MCF 10A (cell line): Measurements from ENCODE around the gene LSM12. TPM values are rescaled to one million over a fixed set of nuclear protein-coding genes. Genes with fewer than 3 reads are reported as not detected.

Source experiments
- BruUV-seq: library from RNA; stranded (reverse); fragments of 400-500 nt; replicated peaks from 2 replicates; lab custom pipeline; 2021; lab: Mats Ljungman, UMichigan
- CTCF ChIA-PET: fragments of 300-600 bp; sonication (Branson Sonifier 250); formaldehyde crosslinking; extraction: SDS; loops from one replicate; lab custom pipeline; 2021; ENCODE audit warnings: antibody characterized with exemption, inconsistent platforms; lab: Yijun Ruan, JAX
- POLR2A ChIA-PET: fragments of 300-600, 350-650 bp; sonication (Branson Sonifier 250); formaldehyde crosslinking; extraction: SDS; loops from one replicate; lab custom pipeline; 2020; ENCODE audit warnings: antibody characterized with exemption, inconsistent platforms; lab: Yijun Ruan, JAX
- DNase-seq: peaks from one replicate; pipeline ENCODE4 v3.0.0-alpha.2; 2018; ENCODE audit not compliant: unreplicated experiment
- H3K27ac Mint-ChIP-seq: one replicate; pipeline ENCODE4 v1.8.0; 2022; ENCODE audit warnings: mild to moderate bottlenecking, low read depth, mixed read lengths; ENCODE audit not compliant: unreplicated experiment
- H3K27me3 Mint-ChIP-seq: one replicate; pipeline ENCODE4 v1.8.0; 2022; ENCODE audit warnings: mixed read lengths; ENCODE audit not compliant: insufficient read depth, unreplicated experiment
- H3K36me3 Mint-ChIP-seq: one replicate; pipeline ENCODE4 v1.8.0; 2022; ENCODE audit warnings: mild to moderate bottlenecking, moderate library complexity, mixed read lengths; ENCODE audit not compliant: insufficient read depth, unreplicated experiment
- H3K4me1 Mint-ChIP-seq: one replicate; pipeline ENCODE4 v1.8.0; 2022; ENCODE audit warnings: mixed read lengths; ENCODE audit not compliant: insufficient read depth, unreplicated experiment
- H3K4me3 Mint-ChIP-seq: one replicate; pipeline ENCODE4 v1.8.0; 2022; ENCODE audit warnings: mild to moderate bottlenecking, moderate library complexity, mixed read lengths; ENCODE audit not compliant: unreplicated experiment
- H3K9me3 Mint-ChIP-seq: one replicate; pipeline ENCODE4 v1.8.0; 2022; ENCODE audit warnings: mixed read lengths; ENCODE audit not compliant: unreplicated experiment
- CTCF ChIP-seq: fragments of 200-600 bp; IDR thresholded peaks from one replicate; pipeline ENCODE4 v1.8.0; 2022; ENCODE audit warnings: antibody characterized with exemption, mild to moderate bottlenecking; ENCODE audit not compliant: unreplicated experiment
- intact Hi-C: fragments of 100-400 bp; cut with micrococcal nuclease; formaldehyde crosslinking; loops from 2 replicates; pipeline ENCODE4 v1.14.1; 2022
- total RNA-seq: library from RNA; stranded (reverse); gene quantifications from 2 replicates; pipeline ENCODE4 v1.2.3, GENCODE V29; 2022

Gene LSM12
- total RNA-seq, 1 experiment from 2014 or later: 101 TPM

GRCh38 chr17:44014437-44015172 lies 51.9 kb downstream of the LSM12 start, which contains the start of gene TMEM101:
TMEM101 (minus strand) TSS chr17:44014963; CDS start chr17:44014952, 11 bp downstream.
- POLR2A ChIA-PET: interaction anchor here (0.6 to 1.4 kb wide), 14 partner anchors 8 to 1223 kb away, joined by 3 to 10 read pairs (median 3); partner anchors contain the start of genes G6PC3 and LSM12
- no peak for TF ChIP-seq CTCF
- Mint-ChIP-seq H3K27ac (peak within 1 kb of the TSS; percentile 98), H3K4me1 (no peaks in the 10 kb centered on the region), H3K4me3 (peak within 1 kb of the TSS; percentile 96), H3K9me3 (no peaks in the 10 kb centered on the region), H3K36me3 (peaks cover 22% of the 10 kb centered on the region), H3K27me3 (no peaks in the 10 kb centered on the region)
- intact Hi-C loops: no loop called here
- DNase-seq: peak; percentile 94
- TSS peak; percentile 42 for BruUV-seq
- CTCF ChIA-PET: interaction anchor here (0.6 kb wide), 1 partner anchor 1096 kb away, joined by 3 read pairs; no protein-coding TSS in a partner anchor

GRCh38 chr17:44014133-44014436 lies 52.4 kb downstream of the LSM12 start:
- no peak for DNase-seq
- no peak for TF ChIP-seq CTCF
- Mint-ChIP-seq H3K36me3 (peaks cover 27% of the 10 kb centered on the region), H3K4me3 (peak overlapping the region; percentile 96), H3K27ac (peak overlapping the region; percentile 98), H3K27me3 (no peaks in the 10 kb centered on the region), H3K4me1 (no peaks in the 10 kb centered on the region), H3K9me3 (no peaks in the 10 kb centered on the region)
- intact Hi-C loops: no loop called here
- ChIA-PET POLR2A (interaction anchor here (0.8 to 1.4 kb wide), 3 partner anchors 52 to 172 kb away, joined by 3 to 10 read pairs (median 5); partner anchors contain the start of gene LSM12), CTCF (interaction anchor here (0.6 to 1.1 kb wide), 2 partner anchors 154 to 1095 kb away, joined by 3 read pairs; no protein-coding TSS in a partner anchor)
- BruUV-seq: no TSS peak

GRCh38 chr17:44012874-44013273 lies 53.6 kb downstream of the LSM12 start:
- ChIA-PET CTCF (interaction anchor here (1.1 to 1.2 kb wide), 2 partner anchors 74 to 156 kb away, joined by 3 read pairs; no protein-coding TSS in a partner anchor), POLR2A (no interaction called here)
- H3K9me3 Mint-ChIP-seq: no peaks in the 10 kb centered on the region
- DNase-seq: no peak
- intact Hi-C loops: no loop called here
- H3K36me3 Mint-ChIP-seq: peaks cover 27% of the 10 kb centered on the region
- no TSS peak for BruUV-seq
- no peak overlapping the region for H3K27ac Mint-ChIP-seq
- H3K4me3 Mint-ChIP-seq: no peak overlapping the region
- TF ChIP-seq CTCF: no peak
- peaks cover 5% of the 10 kb centered on the region for H3K4me1 Mint-ChIP-seq
- H3K27me3 Mint-ChIP-seq: no peaks in the 10 kb centered on the region

GRCh38 chr17:44012391-44012790 lies 54.1 kb downstream of the LSM12 start:
- intact Hi-C loops: no loop called here
- no peak overlapping the region for H3K4me3 Mint-ChIP-seq
- H3K4me1 Mint-ChIP-seq: peaks cover 8% of the 10 kb centered on the region
- no peaks in the 10 kb centered on the region for H3K27me3 Mint-ChIP-seq
- ChIA-PET POLR2A (no interaction called here), CTCF (interaction anchor here (1.2 kb wide), 1 partner anchor 73 kb away, joined by 3 read pairs; no protein-coding TSS in a partner anchor)
- no peak for DNase-seq
- no TSS peak for BruUV-seq
- H3K36me3 Mint-ChIP-seq: peaks cover 29% of the 10 kb centered on the region
- no peak overlapping the region for H3K27ac Mint-ChIP-seq
- H3K9me3 Mint-ChIP-seq: no peaks in the 10 kb centered on the region
- no peak for TF ChIP-seq CTCF
